Right lobe of liver (tissue), 4 donors: ENCODE data around the gene SLC35A3.

ENCODE experiments used
- POLR2A ChIP-seq: fragments of 450-650 bp; IDR thresholded peaks from one replicate; pipeline ENCODE4 v1.6.1; 2017; ENCODE audit warnings: antibody characterized with exemption, mild to moderate bottlenecking
- TF ChIP-seq, protein P1 (sequence below), 4 donors: fragments of 200-600 bp in 3 of 4; fragments of 450-650 bp in 1 of 4; IDR thresholded peaks; one replicate each; pipeline versions ENCODE4 v1.5.1 to v1.8.0; 2016 to 2022; ENCODE audit warnings: antibody characterized with exemption in 4 of 4, mild to moderate bottlenecking in 2 of 4
- donor health status: DM: no; HTN: no; CAD: no.
- donor health status: DM: no; HTN: no; CAD: no.
- donor health status: DM: no; HTN: yes; CAD: no.

DNA sequence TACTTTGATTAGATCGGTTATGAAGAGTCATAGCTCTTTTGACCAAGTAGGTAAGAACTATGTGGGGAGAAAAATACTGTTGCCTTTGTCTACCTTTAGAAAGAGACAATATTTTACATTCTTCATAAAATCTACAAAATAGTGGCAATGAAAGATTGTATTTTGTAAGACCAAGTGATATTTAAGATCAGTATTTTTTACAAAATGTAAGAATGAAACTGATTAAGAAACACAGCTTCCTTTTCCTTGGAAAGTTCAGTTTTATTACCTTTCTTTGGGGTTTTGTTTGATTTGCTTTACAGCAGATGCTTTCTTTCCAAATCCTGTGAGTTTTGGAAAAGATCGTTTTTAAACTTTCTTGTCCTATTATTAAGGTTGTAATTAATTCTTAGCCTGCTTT, 69.8 kb downstream of the SLC35A3 start:
- TF ChIP-seq, protein P1, sequence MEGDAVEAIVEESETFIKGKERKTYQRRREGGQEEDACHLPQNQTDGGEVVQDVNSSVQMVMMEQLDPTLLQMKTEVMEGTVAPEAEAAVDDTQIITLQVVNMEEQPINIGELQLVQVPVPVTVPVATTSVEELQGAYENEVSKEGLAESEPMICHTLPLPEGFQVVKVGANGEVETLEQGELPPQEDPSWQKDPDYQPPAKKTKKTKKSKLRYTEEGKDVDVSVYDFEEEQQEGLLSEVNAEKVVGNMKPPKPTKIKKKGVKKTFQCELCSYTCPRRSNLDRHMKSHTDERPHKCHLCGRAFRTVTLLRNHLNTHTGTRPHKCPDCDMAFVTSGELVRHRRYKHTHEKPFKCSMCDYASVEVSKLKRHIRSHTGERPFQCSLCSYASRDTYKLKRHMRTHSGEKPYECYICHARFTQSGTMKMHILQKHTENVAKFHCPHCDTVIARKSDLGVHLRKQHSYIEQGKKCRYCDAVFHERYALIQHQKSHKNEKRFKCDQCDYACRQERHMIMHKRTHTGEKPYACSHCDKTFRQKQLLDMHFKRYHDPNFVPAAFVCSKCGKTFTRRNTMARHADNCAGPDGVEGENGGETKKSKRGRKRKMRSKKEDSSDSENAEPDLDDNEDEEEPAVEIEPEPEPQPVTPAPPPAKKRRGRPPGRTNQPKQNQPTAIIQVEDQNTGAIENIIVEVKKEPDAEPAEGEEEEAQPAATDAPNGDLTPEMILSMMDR (IDR thresholded peaks at IDR 0.05): no peak
- no peak for TF ChIP-seq POLR2A
